ENCODE measurements around the gene SFI1.

DNA sequence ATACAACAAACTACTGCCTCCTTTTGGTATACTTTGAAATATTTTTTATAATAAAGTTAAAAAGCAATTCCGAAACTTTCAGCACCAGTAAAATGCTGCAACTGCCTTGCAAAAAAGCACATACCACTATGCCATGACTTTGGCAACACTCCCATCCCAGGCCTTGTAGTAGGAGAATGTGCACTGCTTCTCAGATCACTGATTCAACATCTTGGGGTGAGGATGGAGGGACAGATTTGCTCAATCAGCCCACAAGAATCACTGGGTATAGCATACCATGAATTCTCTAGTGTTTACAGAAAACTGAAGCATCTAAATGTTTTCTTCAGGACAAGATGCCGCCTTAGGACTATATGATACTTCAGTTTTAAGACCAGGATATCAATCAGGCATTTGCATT lies 21.6 kb upstream of the SFI1 start:
- TF ChIP-seq CTCF (IDR thresholded peaks at IDR 0.05) (no peak), POLR2AphosphoS5 (IDR thresholded peaks at IDR 0.05) (no peak)
